NB4 (cell line): Measurements from ENCODE around the gene EHD3.

Experiments used
- DNase-seq: peaks from one replicate; pipeline ENCODE4 v3.0.0; 2010; ENCODE audit warnings: low read depth
- H3K4me3 ChIP-seq: one replicate; pipeline ENCODE4 v1.5.1; 2011; ENCODE audit warnings: mild to moderate bottlenecking, low read depth, low read length, moderate library complexity
- CTCF ChIP-seq: IDR thresholded peaks from one replicate; pipeline ENCODE4 v1.5.1; 2012; ENCODE audit warnings: low read depth, low read length
- MYC ChIP-seq: IDR thresholded peaks from 2 replicates; pipeline ENCODE4 v1.6.1; 2011; ENCODE audit warnings: low read depth, low read length
- POLR2A ChIP-seq: IDR thresholded peaks from 2 replicates; pipeline ENCODE4 v1.6.1; 2011; ENCODE audit warnings: mild to moderate bottlenecking; ENCODE audit not compliant: insufficient read length; ENCODE audit errors: extremely low read depth
- TF ChIP-seq, protein P1 (sequence below): IDR thresholded peaks from 2 replicates; pipeline ENCODE4 v1.6.1; 2011; ENCODE audit warnings: low read depth, low read length

Gene EHD3

DNA sequence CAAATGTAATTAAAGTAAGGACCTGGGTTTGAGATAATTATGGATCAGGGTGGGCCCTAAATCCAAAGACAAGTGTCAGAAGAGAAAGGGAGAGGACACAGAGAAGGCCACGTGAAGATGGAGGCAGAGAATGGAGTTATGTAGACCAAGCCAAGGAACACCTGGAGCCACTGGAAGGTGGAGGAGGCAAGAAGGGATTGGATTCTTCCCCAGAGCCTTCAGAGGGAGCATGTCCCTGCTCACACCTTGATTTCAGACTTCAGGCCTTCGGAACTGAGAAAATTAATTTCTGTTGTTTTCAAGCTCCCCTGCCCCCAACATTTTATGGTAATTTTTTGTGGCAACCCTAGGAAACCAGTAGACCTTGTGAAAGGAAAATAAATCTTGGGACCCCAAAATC, 36.3 kb upstream of the EHD3 start:
- no peak overlapping the region for H3K4me3 ChIP-seq
- TF ChIP-seq CTCF (no peak), MYC (no peak), POLR2A (no peak)
- TF ChIP-seq, protein P1, sequence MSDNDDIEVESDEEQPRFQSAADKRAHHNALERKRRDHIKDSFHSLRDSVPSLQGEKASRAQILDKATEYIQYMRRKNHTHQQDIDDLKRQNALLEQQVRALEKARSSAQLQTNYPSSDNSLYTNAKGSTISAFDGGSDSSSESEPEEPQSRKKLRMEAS, result no peak
- no peak for DNase-seq

DNA sequence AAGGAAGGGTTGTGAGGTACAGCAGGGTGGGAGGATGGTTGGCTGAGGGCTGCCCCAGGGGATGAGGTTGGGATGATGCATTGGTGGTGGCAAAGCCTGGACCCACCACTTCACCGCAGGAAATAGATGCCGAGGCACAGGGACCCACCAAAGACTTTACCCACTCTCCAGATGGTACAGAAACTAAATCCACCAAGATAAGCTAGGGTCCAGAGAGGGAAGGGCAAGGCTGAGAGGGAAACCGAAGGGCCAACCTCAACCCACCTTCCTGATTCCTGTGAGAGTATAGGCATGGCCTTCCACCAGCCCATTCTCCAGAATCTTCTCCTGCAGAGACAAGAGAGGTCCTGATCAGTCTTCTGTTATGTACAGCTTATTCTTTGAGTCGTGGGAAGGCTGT, 34.7 kb upstream of the EHD3 start:
- DNase-seq, result no peak
- TF ChIP-seq CTCF, result no peak
- TF ChIP-seq, protein P1, result no peak
- no peak for TF ChIP-seq MYC
- no peak for TF ChIP-seq POLR2A
- no peak overlapping the region for H3K4me3 ChIP-seq

- no peak overlapping the region for H3K4me3 ChIP-seq
- DNase-seq, result no peak
- TF ChIP-seq CTCF (no peak), MYC (no peak), POLR2A (no peak)
- TF ChIP-seq, protein P1, result no peak
Measured at GRCh38 chr2:31200972-31201371, 33.0 kb upstream of the EHD3 start.

DNA sequence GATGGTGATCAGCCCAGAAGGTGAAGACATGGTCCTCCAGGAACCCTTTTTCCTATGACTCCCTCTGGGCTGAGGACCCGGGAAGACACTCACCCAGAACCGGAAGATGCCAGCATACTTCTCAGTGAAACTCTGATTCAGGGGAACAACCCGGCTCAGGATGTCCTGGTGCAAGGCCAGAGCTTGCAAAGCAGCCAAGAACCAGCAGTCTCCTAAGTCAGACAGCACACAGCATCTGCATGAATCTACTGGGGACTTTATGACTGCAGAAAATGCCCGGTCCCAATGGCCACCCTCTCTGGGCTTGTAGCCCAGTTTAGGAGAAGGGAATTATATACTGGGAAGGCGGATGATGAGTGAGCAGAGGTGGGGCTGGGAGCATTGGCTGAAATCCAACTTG, 31.9 kb upstream of the EHD3 start:
- DNase-seq, result no peak

DNA sequence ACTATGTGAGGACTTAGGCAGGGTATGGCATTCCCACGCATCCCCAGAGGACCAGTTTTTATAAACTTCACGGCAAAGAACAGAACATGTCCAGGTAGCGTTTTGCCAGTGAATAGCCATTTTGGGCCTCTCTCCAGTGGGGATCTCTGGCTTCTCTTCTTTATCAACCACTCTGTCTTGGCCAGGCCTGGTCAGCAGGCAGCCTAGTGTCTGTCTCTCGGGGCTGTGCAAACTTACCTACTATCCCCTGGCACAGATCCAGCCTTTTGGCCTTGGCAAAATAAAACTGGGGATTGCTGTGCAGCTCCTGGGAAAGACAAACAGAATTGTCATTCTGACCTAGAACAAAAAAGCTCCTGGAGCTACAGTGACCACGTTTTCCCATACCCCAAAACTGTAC, 31.1 kb upstream of the EHD3 start:
- TF ChIP-seq MYC (no peak), POLR2A (no peak), CTCF (no peak)
- TF ChIP-seq, protein P1, result no peak
- DNase-seq, result no peak
- no peak overlapping the region for H3K4me3 ChIP-seq

More for the DNA sequence above, 31.9 kb upstream of the EHD3 start:
- no peak overlapping the region for H3K4me3 ChIP-seq
- TF ChIP-seq, protein P1, result no peak

- H3K4me3 ChIP-seq, result no peak overlapping the region
- DNase-seq, result no peak
- TF ChIP-seq, protein P1, result no peak
- TF ChIP-seq POLR2A (no peak), MYC (no peak), CTCF (no peak)
Measured at GRCh38 chr2:31203916-31204315, 30.0 kb upstream of the EHD3 start.
